GM18861 (cell line): Measurements from ENCODE around the gene DLGAP3.

Source experiments
- ATAC-seq: cut with Tn5 transposase; IDR thresholded peaks from one replicate; pipeline ENCODE4 v1.9.1; 2021; ENCODE audit not compliant: unreplicated experiment

DLGAP3 gene

DNA sequence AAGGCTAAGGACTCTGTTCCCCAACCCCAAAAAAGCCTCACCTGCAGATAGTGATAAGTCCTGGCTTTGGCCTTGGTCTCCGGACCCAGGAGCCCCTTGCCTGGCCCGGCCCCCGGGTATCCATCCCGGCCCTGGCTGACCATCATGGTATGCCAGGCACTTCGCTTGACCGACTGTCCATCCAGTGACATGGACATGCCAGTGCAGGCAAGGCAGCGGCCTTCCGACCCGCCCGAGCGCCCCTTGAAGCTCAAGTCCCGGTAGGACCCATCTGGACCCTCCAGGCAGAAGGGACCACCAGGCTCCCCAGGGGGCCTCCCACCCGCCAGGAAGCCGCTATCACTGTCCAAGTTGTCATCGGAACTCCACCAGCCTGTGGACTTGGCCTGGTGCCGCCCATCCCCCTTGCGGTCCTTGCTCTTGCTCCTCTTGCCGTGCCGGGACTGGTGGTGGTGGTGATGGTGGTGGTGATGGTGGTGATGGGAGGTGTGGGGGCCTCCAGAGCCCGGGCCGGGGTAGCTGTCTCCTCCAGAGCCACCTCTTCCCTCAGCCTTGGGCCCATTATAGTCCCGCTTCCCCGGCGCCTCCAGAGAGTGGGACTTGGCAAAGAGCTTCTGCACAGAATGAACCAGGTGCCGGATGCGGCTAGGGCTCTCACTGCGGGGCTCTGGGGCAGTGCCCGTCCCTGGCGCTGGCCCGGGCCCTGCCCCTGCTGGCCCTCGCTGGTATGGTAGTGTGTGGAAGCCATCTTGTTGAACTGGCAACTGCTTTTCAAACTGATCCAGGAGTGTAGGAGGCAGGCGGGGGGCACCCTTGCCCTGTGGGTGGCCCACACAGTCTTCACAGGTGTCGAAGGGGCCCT lies 25.0 kb downstream of the DLGAP3 start:
- no peak for ATAC-seq

DNA sequence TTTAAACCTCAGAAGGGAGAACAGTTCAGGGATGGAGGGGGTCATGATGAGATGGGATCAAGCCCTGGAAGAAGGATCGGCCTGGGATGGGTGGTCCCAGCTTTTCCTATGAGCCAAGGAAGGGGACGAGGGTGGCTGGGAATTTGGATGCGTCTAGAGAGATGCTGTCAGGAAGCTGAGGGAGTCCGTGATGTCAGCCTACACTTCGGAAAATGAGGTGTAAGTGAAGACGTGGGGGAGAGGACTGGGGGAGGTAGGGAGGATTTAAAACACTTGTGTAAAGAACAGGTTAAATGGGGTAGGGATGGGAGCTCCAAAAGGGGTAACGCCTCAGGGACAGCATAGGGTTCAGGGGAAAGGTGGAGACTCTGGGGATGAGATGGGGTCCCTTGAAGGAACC lies 27.5 kb downstream of the DLGAP3 start:
- ATAC-seq, result no peak

DNA sequence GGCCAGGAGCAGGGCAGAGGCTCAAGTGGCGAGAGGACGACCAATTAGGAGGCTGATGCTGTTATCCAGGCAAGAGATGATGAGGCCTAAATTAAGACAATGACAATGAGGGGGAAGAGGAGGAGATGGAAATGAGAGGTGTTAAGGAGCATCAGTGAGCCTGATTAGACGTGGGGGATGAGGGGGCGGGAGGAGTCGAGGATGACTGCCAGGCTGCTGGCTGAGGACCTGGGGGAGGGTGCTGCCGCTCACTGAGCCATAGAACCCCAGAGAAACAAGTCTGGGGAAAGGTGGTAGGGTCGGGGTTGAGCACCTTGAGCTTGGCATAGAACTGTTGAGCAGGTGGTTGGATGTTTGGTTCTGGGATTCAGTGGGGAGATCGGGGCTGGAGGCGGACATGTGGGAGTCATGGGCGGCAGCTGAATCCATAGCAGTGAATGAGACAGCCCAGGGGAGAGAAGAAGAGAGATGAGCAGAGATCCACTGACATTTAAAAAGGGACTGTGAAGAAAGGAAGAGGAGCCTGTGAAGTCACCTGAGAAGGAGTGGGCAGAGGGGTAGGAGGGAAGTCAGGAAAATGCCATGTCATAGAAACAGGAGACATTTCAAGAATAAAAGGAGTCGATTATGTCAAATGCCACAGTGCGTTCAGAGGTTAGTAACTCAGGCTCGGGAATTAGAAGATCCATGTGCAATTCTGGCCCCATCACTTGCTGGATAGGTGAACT lies 28.5 kb downstream of the DLGAP3 start:
- ATAC-seq, result no peak

DNA sequence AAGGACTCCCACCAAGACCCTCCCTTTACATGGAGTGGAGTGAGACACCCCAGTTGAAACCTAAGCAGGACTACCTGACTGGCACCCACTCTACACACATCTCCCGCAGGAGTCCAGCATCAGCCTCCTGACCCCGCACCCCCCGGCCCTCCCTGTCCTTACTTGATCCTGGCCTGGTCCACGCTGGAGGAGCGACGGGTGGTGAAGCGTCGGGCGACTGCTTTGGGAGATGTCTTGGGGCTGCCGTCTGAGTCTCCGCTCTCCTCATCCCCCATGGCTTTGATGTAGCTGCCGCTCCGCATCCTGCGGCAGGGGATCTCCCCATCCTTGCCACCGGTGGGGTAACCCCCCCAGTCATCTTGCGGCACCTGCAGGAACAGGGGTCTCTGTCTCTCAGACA lies 29.5 kb downstream of the DLGAP3 start:
- ATAC-seq, result no peak

DNA sequence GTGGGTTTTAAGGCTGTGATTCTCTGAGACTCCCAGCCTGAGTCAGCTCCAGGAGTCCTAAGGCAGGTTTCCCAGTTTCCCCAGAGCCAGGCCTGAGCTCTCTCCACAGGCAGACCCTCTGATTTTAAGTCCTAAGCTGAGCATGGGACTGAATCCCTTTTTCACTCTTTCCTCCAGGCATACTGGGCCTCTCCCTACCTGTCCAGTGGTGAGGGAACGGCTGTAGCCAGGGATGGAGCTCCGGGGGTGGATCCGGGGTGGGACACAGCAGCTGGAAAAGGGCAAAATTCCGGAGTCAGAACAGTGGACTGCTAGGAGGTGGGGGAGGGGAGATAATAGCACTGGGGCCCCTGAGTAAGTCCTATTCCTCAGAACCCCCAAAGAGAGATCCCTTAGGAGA lies 30.0 kb downstream of the DLGAP3 start:
- ATAC-seq, result no peak

DNA sequence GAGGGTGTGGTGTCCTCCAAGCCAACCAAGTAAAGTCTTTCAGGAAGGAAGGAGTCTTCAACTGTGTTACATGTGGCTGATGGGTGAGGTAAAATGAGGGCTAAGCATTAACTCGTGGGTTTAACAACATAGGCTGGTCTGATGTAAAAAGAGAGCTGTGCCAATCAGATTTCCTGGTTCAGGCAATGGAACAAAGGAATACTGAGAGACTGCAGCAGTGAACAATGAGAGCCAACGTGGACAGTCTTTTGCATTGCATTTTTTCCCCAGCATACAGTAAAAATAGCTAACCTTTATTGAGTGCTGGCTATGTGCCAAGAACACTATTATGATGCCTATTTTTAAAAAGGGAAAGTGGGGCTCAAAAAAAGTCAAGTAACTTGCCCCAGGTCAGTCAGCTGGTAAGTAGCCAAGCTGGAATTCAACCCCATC lies 31.1 kb downstream of the DLGAP3 start:
- no peak for ATAC-seq

DNA sequence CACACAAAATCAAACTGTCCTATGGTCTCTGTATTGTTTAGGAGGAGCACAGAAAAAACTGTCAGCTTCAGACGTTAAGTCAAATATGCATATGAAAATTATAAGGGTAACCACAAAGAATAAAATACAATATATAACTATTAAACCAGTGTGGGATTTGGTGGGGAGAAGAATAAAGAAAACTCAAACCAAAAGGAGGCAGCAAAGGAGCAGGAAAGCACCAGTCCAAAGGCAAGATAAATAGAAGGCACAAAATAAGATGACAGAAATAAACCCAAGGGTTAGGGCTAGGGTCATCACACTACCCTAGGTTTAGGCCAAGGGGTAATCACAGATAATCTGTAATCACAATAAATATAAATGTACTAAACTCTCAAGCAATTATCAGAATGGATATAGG lies 32.8 kb downstream of the DLGAP3 start:
- no peak for ATAC-seq

DNA sequence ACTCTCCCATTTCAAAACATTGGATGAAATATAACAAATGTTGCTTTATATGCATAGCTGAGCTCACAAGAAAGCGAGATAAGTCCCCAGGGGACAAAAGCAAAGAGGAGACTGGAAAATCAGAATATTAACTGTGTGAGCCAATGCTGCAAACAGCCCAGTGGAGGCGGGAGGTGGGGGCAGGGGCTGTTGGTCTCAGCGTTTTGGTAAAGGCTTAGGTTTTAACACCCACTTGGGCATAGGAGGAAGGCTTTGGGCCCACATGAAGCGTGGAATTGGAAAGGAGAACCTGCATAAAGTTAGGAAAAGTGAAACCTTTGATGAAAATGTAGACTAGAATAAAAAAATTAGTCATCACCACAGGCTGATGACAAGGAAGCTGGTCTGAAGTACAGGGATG lies 39.7 kb downstream of the DLGAP3 start:
- no peak for ATAC-seq

DNA sequence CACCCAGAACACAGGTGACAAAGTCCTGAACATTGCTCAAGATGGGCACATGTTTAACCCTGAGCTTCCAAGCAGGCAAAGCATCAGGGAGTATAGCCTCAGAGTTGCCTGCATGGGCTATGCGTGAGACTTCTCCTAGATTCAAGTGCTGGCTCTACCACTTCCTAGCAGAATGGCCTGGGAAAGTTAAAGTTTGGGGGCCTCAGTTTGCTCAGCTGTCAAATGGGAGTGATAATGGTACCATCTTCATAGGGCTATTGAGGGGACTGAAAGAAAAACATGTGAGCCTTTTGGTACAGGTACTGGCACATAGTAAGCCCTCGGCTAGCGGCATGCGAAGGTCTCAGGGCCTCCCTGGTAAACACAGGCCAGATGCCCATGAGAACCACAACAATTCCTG lies 41.9 kb downstream of the DLGAP3 start:
- ATAC-seq, result no peak

DNA sequence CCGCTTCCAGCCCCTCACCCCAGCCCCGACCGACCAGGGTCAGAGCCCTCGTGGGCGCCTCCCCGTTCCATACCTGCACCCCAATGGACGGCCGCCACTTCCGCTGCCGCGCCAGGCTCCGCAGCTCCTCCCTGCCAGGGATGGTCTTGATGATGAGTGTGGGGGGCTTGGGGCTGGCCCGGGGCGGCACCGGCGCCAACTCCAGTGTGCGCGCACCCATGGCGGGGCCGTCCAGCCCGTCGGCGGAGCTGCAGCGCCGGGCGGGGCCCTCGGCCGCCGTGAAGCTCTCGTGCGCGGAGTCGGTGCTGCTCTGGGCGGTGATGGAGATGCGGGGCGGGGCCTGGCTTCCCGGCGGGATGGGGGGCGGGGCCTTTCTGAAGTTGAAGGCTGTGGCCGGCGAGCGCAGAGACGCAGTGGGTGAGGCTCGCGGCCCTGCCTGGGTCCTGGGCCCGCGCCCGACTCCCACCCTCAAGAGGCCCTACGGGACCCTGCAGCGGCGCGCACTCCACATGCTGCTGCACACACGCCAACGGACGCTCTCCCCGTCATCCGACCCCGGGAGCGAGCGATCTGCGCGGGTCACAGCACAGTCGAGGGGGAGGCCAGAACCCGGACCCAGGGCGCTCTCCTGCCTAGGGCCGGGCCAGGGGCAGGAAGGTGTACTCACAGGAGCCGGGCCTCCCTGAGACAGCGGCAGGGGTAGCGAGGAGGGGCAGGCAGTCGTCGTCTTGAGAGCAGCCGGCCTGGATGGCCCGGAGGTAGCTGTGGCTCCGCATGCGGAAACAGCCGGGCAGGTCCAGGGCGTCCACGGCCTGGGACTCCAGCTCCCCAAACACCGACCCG lies 43.8 kb downstream of the DLGAP3 start:
- ATAC-seq, result no peak

DNA sequence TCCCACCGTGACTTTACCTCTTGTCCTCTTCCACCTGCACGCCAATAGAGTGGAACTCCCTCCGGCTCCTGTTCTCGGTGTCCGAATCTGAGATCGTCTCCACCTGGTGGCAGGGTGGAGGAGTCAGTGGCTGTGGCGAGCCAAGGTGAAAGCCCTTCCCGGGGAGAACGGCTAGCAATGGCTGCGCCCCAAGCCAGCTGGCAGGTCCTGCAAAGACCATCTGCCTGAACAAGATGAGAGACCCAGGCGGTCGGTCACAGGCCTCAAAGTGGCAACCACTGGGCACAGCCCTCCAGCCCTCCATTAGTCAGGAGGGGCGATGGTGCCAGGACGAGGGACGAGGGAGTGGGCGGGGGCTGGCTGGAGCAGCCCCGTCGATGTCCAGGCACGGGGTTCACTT lies 44.5 kb downstream of the DLGAP3 start:
- ATAC-seq, result no peak

DNA sequence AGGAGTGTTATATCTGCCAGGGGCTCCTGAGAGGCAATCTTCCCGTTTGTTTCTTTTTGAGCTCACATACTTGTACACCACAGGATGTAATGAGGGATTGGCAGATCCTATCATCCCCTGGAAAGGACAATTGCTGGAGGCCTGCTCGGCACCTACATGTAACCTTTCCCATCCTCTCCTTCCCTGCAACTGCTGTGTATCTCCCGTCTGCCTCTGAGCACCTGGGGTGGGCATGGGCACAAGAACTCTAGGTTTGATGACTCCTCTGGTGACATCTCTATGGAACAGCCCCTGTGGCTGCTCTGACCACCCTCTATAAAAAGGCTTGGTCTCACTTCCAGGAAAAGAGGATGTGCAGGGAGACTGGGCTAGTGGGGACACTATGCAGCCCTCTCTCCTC lies 44.9 kb downstream of the DLGAP3 start:
- ATAC-seq, result no peak

DNA sequence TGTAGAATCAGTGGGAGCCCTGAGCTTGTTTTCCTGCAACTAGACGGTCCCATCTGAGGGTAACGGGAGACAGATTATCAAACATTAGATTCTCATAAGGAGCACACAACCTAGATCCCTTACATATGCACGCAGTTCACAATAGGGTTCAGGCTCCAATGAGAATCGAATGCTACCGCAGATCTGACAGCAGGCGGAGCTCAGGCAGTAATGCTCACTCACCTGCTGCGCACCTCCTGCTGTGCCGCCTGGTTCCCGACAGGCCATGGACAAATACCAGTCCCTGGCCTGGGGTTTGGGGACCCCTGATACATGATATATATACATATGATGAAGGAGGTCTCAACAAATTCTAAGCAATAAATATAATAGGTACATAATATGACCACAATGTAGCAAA lies 50.2 kb downstream of the DLGAP3 start:
- ATAC-seq, result no peak

DNA sequence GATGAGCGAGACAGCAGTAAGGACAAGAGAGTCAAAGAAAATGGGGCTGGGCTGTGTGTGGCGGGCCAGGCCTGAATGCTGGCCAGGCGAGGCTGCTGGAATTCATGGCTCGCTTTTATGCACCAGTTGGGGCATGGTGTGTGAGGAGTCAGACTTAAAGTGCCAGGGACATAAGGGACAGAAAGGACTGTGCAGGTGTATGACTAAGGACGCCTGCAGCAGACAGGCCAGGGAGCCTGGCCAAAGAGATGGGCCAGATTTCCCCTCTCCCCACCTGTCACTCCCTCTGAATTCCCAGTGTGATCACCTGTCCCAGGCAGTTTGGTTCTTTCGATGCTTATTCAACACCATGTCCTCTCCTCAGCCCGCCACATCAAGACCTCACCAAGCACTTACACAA lies 53.0 kb downstream of the DLGAP3 start:
- ATAC-seq, result no peak

DNA sequence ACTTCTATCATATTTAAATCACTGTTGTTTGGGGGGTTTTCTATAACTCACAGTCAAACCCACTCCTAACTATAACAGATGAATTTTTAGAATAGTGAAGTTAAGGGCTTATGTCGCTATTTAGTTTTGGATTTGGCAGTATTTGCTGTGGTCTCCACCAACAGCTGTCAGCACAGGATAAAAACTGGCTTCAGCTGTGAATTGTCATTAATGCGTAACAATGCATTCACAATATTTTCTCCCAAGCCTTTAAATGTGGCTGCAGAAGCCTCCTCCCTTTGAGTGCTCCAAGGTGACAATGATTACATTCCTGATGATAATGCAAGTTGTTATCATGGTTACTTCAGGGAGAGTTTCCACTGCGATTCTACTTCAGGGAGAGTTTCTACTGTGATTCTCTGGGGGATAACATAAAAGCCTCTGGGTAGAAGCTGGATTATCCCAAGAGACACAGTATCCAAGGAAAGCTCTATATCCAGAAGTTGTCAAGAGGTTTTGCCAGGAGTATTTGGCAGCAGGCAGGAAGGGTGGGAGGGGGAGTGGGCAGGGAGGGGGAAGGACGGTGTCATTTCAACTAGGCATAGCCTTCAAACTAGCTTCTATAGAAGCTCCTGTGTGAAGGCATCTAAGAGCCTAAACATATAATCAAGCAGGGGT lies 55.0 kb downstream of the DLGAP3 start:
- no peak for ATAC-seq

DNA sequence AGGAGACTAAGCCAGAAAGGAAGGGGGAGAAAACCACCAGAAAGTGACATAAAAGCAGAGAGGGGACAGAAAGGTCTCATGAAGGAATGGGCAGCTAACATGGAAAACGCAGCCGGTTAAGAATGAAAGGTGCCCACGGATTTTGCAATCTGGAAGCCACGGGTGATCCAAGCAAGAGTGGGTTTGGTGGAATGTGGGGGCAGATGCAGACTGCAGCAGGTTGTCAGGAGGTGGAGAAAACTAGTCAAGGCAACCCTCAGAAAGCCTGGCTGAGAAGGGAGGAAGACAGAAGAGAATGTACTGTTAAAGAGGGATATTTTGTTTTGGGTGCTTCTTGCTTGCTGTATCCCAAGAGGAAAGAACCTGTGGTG lies 57.3 kb downstream of the DLGAP3 start:
- no peak for ATAC-seq

DNA sequence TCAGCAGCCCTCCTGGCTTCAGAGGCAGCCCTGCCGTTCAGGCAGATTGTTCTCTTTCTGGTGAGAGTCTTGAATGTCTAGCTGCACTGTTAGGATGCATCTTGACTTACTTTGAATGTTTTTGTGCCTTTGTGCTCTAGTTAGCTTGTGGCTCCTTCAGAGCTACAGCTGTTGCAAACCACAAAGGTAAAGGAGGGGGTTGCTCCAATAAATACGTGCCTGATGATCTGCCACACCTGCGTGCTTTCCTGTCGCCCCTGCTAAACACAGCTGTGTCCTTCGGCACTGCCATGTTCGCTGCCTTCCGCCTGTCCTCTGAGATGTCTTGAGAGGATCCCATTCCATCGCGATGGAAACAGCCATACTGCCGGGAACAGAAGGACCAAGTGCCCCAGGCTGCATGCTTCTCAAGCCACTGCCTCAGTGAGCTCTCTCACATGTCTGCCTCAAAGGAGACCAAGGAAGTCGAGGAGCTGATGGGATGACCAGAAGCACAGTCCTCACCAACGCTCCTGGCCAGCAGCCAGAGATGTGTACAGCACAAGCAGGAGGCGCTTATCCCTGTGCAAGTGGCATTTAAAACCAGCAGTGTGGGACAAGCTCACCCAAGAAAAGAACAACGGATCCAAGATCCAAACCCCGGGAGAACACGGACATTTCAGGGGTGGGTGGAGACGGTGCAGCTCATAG lies 57.9 kb downstream of the DLGAP3 start:
- no peak for ATAC-seq

DNA sequence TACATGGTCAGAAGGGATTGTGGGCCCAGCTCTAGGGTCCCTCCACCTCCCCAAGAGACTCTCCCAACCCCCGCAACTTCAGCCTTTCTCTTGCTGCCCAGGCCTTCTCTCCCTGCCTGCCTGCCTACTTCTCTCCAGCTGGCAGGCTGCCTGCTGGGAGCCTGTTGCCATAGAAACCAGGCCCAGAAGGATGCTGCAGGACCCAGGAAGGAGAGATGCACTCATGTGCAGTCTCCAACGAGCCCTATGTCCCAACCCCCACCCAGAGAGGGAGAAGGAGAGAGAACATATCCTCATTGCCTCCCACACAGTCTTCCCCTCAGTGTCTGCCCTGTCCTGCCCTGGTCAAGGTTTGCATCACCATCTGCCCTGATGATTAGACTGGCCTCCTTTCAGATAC lies 59.1 kb downstream of the DLGAP3 start:
- ATAC-seq, result no peak

DNA sequence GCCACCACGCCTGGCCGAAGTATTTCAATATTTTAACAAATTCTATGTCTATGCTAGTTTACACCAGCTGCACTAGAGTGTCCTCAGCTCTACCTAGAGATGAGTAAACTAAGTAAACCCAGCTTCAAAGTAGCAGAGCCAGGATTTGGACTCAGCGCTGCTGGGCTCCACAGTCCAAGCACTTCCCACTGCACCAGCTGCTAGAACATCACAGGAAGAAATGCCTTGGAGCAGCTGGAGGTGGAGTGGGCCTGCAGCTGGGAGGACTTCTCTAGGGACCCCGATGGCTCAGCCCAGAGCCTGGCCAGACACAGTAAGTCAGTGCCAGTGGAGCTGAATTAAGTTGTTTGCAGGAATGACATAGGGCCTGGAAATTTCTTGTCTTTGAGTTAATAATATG lies 59.7 kb downstream of the DLGAP3 start:
- no peak for ATAC-seq

DNA sequence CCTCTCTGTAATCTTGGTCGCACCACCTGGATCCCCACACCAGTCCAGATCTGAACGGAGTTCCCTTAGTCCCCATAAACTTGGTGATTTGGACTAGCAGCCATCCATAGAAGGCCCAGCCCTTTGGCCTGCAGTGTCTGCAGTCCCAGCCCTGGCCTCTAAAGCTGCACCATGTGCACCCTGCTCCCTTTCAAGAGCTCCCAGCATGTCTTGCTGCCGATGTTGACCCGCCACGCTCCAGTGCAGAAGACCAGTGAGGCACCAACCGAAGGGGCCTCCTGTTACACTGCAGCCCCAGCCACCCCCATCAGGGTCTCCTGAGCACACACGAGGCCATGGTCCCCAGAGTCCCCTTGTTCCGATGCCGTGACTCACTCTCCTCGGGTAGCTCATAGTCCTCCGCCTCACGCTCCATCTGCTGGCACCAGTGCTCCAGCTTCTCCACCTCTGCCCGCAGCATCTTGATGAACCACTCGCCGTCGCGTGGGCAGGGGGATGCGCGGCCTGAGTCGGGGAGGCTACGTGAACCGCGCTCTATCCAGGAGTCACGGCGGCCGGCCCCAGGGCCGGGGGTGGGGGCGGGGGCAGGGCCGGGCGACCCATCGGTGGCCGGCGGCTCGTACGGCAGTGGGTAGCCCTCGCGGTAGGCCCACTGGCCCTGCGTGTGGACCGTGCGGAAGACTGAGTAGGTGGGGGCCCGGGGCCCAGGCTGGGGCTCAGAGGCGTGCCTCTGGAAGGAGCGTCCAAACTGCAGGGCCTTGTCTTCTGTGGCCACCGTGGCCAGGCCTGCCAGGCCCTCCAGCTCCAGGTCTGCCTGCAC lies 61.0 kb downstream of the DLGAP3 start:
- ATAC-seq, result no peak
